SK-MEL-5 (cell line): ENCODE results near the gene USP17L28. TPM values are rescaled to one million over a fixed set of nuclear protein-coding genes. Genes with fewer than 3 reads are reported as not detected.
"Not testable (repeated sequence)": the region's sequence is repeated elsewhere in the genome, so short reads cannot be mapped to it uniquely, and the experiment has no call there.

ENCODE experiments used
- DNase-seq: peaks from one replicate; pipeline ENCODE4 v3.0.0-alpha.2; 2016; ENCODE audit warnings: low read depth, low spot score
- in situ Hi-C: cut with HindIII; loops from 2 replicates; pipeline ENCODE4 v1.10.0; 2016; ENCODE audit warnings: low sequenced_read_pairs, high pct_unique_total_duplicates, low pct_unique_long_range_greater_than_20kb
- polyA plus RNA-seq, 2 experiments: library from polyadenylated mRNA; depleted of rRNA; stranded (reverse); fragments of >200 nt; gene quantifications; 2 replicates each; pipeline ENCODE4 v1.2.3, GENCODE V29; 2015
- total RNA-seq: library from RNA; depleted of rRNA; stranded (reverse); fragments of >200 nt; shearing (Covaris generic); gene quantifications from 2 replicates; pipeline ENCODE4 v1.2.3, GENCODE V29; 2014; rRNA removed

USP17L28 gene
- total RNA-seq, result not detected in 2 replicates
- not detected in 2 replicates for polyA plus RNA-seq (2015; cell fraction: cytosol; rRNA removed)
- polyA plus RNA-seq (2015; cell fraction: nucleus; rRNA removed), result not detected in 2 replicates

GRCh38 chr4:9348593-9348992 is at the start of gene USP17L28:
Gene USP17L28, plus strand, starts transcription at chr4:9348893. Its CDS starts 0 bp downstream, at chr4:9348893.
- DNase-seq, in situ Hi-C loops: not testable (repeated sequence)

GRCh38 chr4:9324191-9324590 is 24.5 kb upstream of the USP17L28 start:
- DNase-seq, in situ Hi-C loops: not testable (repeated sequence)

- DNase-seq, in situ Hi-C loops: not testable (repeated sequence)
Observed at GRCh38 chr4:9324865-9325264, 23.8 kb upstream of the USP17L28 start, which contains the start of gene USP17L24. Gene USP17L24, plus strand, starts transcription at chr4:9325165. Its CDS starts 0 bp downstream, at chr4:9325165.

- DNase-seq, in situ Hi-C loops: not testable (repeated sequence)
Observed at GRCh38 chr4:9329611-9330010, 19.1 kb upstream of the USP17L28 start, which contains the start of gene USP17L25. Gene USP17L25, plus strand, starts transcription at chr4:9329911. Its CDS starts 0 bp downstream, at chr4:9329911.

- in situ Hi-C loops, DNase-seq: not testable (repeated sequence)
Observed at GRCh38 chr4:9334358-9334757, 14.3 kb upstream of the USP17L28 start, which contains the start of gene USP17L26. Gene USP17L26, plus strand, starts transcription at chr4:9334658. Its CDS starts 0 bp downstream, at chr4:9334658.

- DNase-seq, in situ Hi-C loops: not testable (repeated sequence)
Observed at GRCh38 chr4:9339103-9339502, 9.6 kb upstream of the USP17L28 start, which contains the start of gene USP17L5. Gene USP17L5, plus strand, starts transcription at chr4:9339403. Its CDS starts 0 bp downstream, at chr4:9339403.

GRCh38 chr4:9343848-9344247 is 4.8 kb upstream of the USP17L28 start, which contains the start of gene USP17L27:
Gene USP17L27, plus strand, starts transcription at chr4:9344148. Its CDS starts 0 bp downstream, at chr4:9344148.
- in situ Hi-C loops, DNase-seq: not testable (repeated sequence)

GRCh38 chr4:9350866-9351265 is 2.2 kb downstream of the USP17L28 start:
- in situ Hi-C loops, DNase-seq: not testable (repeated sequence)

- in situ Hi-C loops, DNase-seq: not testable (repeated sequence)
Observed at GRCh38 chr4:9353338-9353737, 4.6 kb downstream of the USP17L28 start, which contains the start of gene USP17L29. Gene USP17L29, plus strand, starts transcription at chr4:9353638. Its CDS starts 0 bp downstream, at chr4:9353638.

GRCh38 chr4:9362829-9363228 is 14.1 kb downstream of the USP17L28 start, which contains the start of gene USP17L30:
Gene USP17L30, plus strand, starts transcription at chr4:9363129. Its CDS starts 0 bp downstream, at chr4:9363129.
- in situ Hi-C loops, DNase-seq: not testable (repeated sequence)

GRCh38 chr4:9379881-9380280 is 31.2 kb downstream of the USP17L28 start:
- in situ Hi-C loops, DNase-seq: not testable (repeated sequence)

GRCh38 chr4:9381012-9381534 is 32.4 kb downstream of the USP17L28 start:
- in situ Hi-C loops, DNase-seq: not testable (repeated sequence)

GRCh38 chr4:9384126-9384525 is 35.4 kb downstream of the USP17L28 start:
- in situ Hi-C loops, result no loop called here
- DNase-seq, result no peak

- DNase-seq, in situ Hi-C loops: not testable (repeated sequence)
Observed at GRCh38 chr4:9389001-9389400, 40.3 kb downstream of the USP17L28 start.

Other genes with a start within 250 kb of the USP17L28 start
- not detected in 2 replicates for gene FAM90A26, start 178.5 kb upstream of the USP17L28 start, total RNA-seq
- gene USP17L10, start 138.2 kb upstream of the USP17L28 start, total RNA-seq, result not detected in 2 replicates
- gene USP17L11, start 133.5 kb upstream of the USP17L28 start, total RNA-seq, result not detected in 2 replicates
- not detected in 2 replicates for gene USP17L12, start 128.7 kb upstream of the USP17L28 start, total RNA-seq
- not detected in 2 replicates for gene USP17L13, start 124.0 kb upstream of the USP17L28 start, total RNA-seq
- not detected in 2 replicates for gene USP17L15, start 114.5 kb upstream of the USP17L28 start, total RNA-seq
- not detected in 2 replicates for gene USP17L17, start 105.0 kb upstream of the USP17L28 start, total RNA-seq
- not detected in 2 replicates for gene USP17L18, start 100.3 kb upstream of the USP17L28 start, total RNA-seq
- gene USP17L19, start 95.5 kb upstream of the USP17L28 start, total RNA-seq, result not detected in 2 replicates
- not detected in 2 replicates for gene USP17L20, start 90.8 kb upstream of the USP17L28 start, total RNA-seq
- not detected in 2 replicates for gene USP17L21, start 86.0 kb upstream of the USP17L28 start, total RNA-seq
- not detected in 2 replicates for gene USP17L22, start 81.3 kb upstream of the USP17L28 start, total RNA-seq
- not detected in 2 replicates for gene USP17L24, start 23.7 kb upstream of the USP17L28 start, total RNA-seq
- gene USP17L25, start 19.0 kb upstream of the USP17L28 start, total RNA-seq, result not detected in 2 replicates
- not detected in 2 replicates for gene USP17L26, start 14.2 kb upstream of the USP17L28 start, total RNA-seq
- not detected in 2 replicates for gene USP17L5, start 9.5 kb upstream of the USP17L28 start, total RNA-seq
- gene USP17L27, start 4.7 kb upstream of the USP17L28 start, total RNA-seq, result not detected in 2 replicates
- not detected in 2 replicates for gene USP17L29, start 4.7 kb downstream of the USP17L28 start, total RNA-seq
- not detected in 2 replicates for gene USP17L30, start 14.2 kb downstream of the USP17L28 start, total RNA-seq
- gene DEFB131A, start 95.5 kb downstream of the USP17L28 start, total RNA-seq, result not detected in 2 replicates